Activated CD4-positive, alpha-beta memory T cell treated with anti-CD3 and anti-CD28 coated beads for 36 hours (primary cell): ENCODE measurements around the gene PIWIL1. TPM values are rescaled to one million over a fixed set of nuclear protein-coding genes. Genes with fewer than 3 reads are reported as not detected.

ENCODE experiments used
- total RNA-seq, 2 experiments: library from RNA; stranded (reverse); gene quantifications; one replicate each; pipeline ENCODE4 v1.2.3, GENCODE V29; 2021

PIWIL1 gene
- total RNA-seq, 2 experiments from 2014 or later: not detected

Other genes starting within 250 kb of the PIWIL1 start
- not detected for gene FZD10, start 175.4 kb upstream of the PIWIL1 start, total RNA-seq